ENCODE measurements around the gene GSTA4. TPM values are rescaled to one million over a fixed set of nuclear protein-coding genes. Genes with fewer than 3 reads are reported as not detected.

GSTA4 gene
- total and polyA plus RNA-seq, 2 of the 13 experiments (the other 11 are each of a cell fraction or from before 2014, with no cell fraction given): 34.1 to 53.6 TPM

DNA sequence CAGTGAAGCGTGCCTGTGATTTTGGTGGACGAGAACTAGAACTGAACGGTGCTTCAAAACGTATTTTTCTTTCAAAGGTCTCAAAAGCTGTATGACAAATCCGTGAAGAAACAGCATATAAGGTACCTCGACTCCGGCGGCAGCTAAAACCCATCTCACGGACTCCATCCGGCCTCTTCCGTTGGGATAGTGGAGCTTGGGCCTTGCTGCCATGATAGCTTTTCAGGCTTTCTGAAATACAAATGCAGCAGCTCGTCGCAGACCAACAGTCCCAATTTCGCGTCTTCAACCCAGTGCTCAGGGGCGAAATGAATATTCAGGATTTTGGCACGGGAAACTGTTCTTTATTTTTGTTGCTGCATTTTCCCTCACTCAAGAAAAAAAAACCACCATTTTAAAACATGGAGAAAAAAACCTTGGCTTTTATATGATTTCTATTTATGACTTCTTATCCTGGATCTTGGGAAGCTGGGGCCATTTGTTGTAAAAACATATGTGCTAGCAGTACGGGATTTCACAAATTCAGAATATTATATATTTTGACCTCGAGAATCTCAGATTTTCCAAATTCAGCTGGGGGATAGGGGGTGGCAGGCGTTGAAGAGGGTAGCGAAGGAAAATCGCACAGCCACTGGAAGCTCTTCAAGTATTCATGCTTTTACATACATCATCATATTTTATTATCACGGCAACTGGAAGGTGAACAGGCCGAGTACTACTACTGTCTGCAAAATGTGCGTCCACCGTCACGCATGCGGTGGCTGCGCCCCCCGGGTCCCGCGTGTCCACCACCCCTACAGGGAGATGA is 849 bp downstream of the GSTA4 start (continued):
- TF ChIP-seq FOXK1 (CRISPR knock-in tag; IDR thresholded peaks at IDR 0.05; ENCODE audit: borderline replicate concordance, low read depth) (no peak), TBL1XR1 (IDR thresholded peaks at IDR 0.05; ENCODE audit: borderline replicate concordance, low read length, partially characterized antibody) (no peak), SRSF4 (IDR thresholded peaks at IDR 0.05; ENCODE audit: low read depth, low read length, poor library complexity, severe bottlenecking) (no peak), ZBTB8A (CRISPR knock-in tag; IDR thresholded peaks at IDR 0.05; ENCODE audit: borderline replicate concordance, low read depth) (peak; percentile 57; the same call in 1 of the 2 replicates), SAFB2 (CRISPR knock-in tag; IDR thresholded peaks at IDR 0.05; ENCODE audit: borderline replicate concordance, low read depth) (no peak), NFE2L2 (IDR thresholded peaks at IDR 0.05; ENCODE audit: low read length) (no peak), ZNF644 (CRISPR knock-in tag; IDR thresholded peaks at IDR 0.05; ENCODE audit: low read depth) (peak; percentile 83; the same call in 1 of the 2 replicates), HHEX (CRISPR knock-in tag; IDR thresholded peaks at IDR 0.05) (no peak), RFX1 (IDR thresholded peaks at IDR 0.05) (no peak), DMAP1 (CRISPR knock-in tag; IDR thresholded peaks at IDR 0.05) (no peak), CBFB (CRISPR knock-in tag; IDR thresholded peaks at IDR 0.05) (no peak), PPARG (CRISPR knock-in tag; conservative IDR thresholded peaks at IDR 0.05) (no peak), ETV6 (CRISPR knock-in tag; conservative IDR thresholded peaks at IDR 0.05) (no peak), CHD2 (IDR thresholded peaks at IDR 0.05; ENCODE audit: low read depth, low read length) (no peak), EP300 (IDR thresholded peaks at IDR 0.05; ENCODE audit: low read depth in 2 of 2, low read length in 2 of 2) (no peak), EP300 (CRISPR knock-in tag; IDR thresholded peaks at IDR 0.05; ENCODE audit: borderline replicate concordance) (no peak), SMYD3 (CRISPR knock-in tag; IDR thresholded peaks at IDR 0.05) (no peak)
- TF ChIP-seq, protein P1, sequence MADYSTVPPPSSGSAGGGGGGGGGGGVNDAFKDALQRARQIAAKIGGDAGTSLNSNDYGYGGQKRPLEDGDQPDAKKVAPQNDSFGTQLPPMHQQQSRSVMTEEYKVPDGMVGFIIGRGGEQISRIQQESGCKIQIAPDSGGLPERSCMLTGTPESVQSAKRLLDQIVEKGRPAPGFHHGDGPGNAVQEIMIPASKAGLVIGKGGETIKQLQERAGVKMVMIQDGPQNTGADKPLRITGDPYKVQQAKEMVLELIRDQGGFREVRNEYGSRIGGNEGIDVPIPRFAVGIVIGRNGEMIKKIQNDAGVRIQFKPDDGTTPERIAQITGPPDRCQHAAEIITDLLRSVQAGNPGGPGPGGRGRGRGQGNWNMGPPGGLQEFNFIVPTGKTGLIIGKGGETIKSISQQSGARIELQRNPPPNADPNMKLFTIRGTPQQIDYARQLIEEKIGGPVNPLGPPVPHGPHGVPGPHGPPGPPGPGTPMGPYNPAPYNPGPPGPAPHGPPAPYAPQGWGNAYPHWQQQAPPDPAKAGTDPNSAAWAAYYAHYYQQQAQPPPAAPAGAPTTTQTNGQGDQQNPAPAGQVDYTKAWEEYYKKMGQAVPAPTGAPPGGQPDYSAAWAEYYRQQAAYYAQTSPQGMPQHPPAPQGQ (CRISPR knock-in tag; IDR thresholded peaks at IDR 0.05; ENCODE audit: borderline replicate concordance): no peak
- TF ChIP-seq, protein P2, sequence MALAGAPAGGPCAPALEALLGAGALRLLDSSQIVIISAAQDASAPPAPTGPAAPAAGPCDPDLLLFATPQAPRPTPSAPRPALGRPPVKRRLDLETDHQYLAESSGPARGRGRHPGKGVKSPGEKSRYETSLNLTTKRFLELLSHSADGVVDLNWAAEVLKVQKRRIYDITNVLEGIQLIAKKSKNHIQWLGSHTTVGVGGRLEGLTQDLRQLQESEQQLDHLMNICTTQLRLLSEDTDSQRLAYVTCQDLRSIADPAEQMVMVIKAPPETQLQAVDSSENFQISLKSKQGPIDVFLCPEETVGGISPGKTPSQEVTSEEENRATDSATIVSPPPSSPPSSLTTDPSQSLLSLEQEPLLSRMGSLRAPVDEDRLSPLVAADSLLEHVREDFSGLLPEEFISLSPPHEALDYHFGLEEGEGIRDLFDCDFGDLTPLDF (CRISPR knock-in tag; IDR thresholded peaks at IDR 0.05): peak; percentile 0; the same call in 1 of the 2 replicates
- TF ChIP-seq, protein P3, sequence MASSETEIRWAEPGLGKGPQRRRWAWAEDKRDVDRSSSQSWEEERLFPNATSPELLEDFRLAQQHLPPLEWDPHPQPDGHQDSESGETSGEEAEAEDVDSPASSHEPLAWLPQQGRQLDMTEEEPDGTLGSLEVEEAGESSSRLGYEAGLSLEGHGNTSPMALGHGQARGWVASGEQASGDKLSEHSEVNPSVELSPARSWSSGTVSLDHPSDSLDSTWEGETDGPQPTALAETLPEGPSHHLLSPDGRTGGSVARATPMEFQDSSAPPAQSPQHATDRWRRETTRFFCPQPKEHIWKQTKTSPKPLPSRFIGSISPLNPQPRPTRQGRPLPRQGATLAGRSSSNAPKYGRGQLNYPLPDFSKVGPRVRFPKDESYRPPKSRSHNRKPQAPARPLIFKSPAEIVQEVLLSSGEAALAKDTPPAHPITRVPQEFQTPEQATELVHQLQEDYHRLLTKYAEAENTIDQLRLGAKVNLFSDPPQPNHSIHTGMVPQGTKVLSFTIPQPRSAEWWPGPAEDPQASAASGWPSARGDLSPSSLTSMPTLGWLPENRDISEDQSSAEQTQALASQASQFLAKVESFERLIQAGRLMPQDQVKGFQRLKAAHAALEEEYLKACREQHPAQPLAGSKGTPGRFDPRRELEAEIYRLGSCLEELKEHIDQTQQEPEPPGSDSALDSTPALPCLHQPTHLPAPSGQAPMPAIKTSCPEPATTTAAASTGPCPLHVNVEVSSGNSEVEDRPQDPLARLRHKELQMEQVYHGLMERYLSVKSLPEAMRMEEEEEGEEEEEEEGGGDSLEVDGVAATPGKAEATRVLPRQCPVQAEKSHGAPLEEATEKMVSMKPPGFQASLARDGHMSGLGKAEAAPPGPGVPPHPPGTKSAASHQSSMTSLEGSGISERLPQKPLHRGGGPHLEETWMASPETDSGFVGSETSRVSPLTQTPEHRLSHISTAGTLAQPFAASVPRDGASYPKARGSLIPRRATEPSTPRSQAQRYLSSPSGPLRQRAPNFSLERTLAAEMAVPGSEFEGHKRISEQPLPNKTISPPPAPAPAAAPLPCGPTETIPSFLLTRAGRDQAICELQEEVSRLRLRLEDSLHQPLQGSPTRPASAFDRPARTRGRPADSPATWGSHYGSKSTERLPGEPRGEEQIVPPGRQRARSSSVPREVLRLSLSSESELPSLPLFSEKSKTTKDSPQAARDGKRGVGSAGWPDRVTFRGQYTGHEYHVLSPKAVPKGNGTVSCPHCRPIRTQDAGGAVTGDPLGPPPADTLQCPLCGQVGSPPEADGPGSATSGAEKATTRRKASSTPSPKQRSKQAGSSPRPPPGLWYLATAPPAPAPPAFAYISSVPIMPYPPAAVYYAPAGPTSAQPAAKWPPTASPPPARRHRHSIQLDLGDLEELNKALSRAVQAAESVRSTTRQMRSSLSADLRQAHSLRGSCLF (CRISPR knock-in tag; IDR thresholded peaks at IDR 0.05; ENCODE audit: borderline replicate concordance): no peak
